AG09319 (cell line): ENCODE results near the gene ZSWIM1.

Experiments used
- DNase-seq: peaks from one replicate; pipeline ENCODE4 v3.0.0-alpha.2; 2010; ENCODE audit warnings: low read depth; ENCODE audit errors: extremely low read depth
- TF ChIP-seq, protein P1 (sequence below): IDR thresholded peaks from 2 replicates; pipeline ENCODE4 v1.5.1; 2011; ENCODE audit warnings: low read depth, mild to moderate bottlenecking, inconsistent platforms, low read length, moderate library complexity

Gene ZSWIM1

GRCh38 chr20:45919542-45920399, 38.7 kb downstream of the ZSWIM1 start:
- no peak for DNase-seq

DNA sequence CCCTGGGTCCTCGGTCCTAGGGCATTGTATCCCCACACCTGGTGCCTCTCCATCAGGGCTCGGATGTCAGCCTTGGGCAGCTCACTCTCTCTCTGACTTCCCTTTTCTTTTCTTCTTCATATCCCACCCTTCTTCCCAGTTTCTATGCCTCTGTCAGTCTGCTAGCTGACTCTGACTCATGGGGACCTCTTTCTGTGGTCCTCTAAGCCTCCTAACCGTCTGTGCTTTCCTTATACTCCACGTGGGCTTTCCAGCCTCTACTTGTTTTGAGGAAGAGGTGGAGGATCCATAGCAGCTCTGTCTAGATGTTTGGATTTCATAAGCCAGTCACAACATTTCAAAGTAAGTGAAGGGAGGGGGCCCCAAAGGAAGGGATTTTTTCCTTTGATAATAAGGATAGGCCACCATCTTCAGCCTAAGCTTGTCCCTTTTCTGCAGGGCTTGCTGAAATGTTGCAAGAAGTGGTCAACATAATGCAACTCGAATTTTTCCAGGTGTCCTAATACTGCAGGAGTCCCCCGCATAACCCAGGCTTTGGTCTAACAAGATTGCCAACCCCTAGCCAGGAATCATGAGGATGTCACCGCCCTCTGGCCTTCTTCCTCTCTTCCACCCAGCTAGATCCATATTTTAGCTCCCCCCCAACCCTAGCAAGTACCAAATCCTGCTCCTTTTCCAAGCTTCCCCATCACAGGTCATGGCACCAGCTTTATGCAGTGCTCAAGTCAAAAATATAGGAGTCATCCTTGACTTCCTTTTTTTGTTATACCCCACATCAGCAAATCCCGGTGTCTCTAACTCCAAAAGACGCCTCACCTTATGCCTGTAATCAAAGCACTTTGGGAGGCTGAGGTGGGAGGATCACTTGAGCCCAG, 39.7 kb downstream of the ZSWIM1 start:
- no peak for DNase-seq
- TF ChIP-seq, protein P1, sequence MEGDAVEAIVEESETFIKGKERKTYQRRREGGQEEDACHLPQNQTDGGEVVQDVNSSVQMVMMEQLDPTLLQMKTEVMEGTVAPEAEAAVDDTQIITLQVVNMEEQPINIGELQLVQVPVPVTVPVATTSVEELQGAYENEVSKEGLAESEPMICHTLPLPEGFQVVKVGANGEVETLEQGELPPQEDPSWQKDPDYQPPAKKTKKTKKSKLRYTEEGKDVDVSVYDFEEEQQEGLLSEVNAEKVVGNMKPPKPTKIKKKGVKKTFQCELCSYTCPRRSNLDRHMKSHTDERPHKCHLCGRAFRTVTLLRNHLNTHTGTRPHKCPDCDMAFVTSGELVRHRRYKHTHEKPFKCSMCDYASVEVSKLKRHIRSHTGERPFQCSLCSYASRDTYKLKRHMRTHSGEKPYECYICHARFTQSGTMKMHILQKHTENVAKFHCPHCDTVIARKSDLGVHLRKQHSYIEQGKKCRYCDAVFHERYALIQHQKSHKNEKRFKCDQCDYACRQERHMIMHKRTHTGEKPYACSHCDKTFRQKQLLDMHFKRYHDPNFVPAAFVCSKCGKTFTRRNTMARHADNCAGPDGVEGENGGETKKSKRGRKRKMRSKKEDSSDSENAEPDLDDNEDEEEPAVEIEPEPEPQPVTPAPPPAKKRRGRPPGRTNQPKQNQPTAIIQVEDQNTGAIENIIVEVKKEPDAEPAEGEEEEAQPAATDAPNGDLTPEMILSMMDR = no peak

More at GRCh38 chr20:45919542-45920399, 38.7 kb downstream of the ZSWIM1 start:
- TF ChIP-seq, protein P1 = no peak

DNA sequence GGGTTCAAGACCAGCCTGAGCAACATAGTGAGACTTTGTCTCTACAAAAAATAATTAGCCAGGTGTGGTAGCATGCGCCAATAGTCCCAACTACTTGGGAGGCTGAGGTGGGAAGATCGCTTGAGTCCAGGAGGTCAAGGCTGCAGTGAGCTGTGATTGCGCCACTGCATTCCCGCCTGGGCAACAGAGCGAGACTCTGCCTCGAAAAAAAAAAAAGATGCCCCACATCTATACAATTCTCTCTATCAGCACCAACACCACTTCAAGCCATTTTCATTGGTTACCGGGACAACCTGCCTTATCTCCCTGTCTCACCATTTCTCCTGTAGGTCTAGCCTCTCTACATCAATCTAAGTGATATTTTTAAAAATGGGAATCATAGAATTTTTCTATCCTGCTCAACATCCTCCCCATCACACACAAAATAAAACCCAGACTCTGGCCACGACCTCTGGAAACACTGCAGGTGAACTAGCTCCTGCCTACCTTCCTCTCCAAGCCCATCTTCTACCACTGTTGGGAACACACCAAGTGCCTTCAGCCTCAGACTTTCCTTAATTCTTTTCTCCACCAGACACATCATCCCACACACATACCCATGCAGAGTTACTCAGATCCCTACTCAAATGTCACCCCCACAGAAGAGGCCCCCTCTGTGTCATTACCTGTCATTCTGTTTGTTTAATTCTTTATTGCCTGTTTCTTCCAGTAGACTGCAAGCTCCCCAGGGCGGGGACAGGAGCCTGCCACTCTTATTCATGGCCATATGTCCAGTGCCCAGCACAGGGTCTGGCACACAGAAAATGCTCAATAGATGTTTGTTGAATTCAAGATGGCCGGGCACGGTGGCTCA, 40.5 kb downstream of the ZSWIM1 start:
- TF ChIP-seq, protein P1 = no peak
- DNase-seq = no peak

DNA sequence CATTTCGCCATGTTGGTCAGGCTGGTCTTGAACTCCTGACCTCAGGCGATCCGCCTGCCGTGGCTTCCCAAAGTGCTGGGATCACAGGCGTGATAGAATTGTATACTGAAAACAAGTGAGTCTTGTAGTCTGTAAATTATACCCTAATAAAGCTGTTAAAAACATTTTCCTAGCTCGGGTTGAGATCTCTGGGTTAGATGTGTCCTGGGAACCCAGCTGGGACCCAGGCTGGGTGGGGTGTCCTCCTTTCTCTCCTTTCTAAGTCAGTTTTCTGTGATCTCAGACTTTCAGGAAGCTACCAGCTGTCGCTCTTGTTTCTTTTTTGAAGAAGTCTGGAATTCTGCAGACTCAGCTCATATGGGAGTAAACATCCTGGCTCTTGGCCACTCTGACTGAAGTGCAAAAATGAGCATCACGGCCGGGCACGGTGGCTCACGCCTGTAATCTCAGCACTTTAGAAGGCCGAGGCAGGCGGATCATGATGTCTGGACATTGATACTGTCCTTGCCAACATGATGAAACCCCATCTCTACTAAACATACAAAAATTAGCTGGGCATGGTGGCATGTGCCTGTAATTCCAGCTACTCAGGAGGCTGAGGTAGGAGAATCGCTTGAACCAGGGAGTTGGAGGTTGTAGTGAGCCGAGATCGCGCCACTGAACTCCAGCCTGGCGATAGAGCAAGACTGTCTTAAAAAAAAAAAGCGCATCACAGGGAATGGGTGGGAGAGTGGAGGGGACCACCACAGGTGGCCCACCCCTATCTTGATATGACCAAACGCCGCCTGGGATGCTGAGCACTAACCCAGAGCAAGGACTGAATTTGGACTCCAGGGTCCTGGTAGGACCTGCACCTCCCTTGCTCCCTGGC, 43.6 kb downstream of the ZSWIM1 start:
- no peak for DNase-seq
- TF ChIP-seq, protein P1 = no peak

DNA sequence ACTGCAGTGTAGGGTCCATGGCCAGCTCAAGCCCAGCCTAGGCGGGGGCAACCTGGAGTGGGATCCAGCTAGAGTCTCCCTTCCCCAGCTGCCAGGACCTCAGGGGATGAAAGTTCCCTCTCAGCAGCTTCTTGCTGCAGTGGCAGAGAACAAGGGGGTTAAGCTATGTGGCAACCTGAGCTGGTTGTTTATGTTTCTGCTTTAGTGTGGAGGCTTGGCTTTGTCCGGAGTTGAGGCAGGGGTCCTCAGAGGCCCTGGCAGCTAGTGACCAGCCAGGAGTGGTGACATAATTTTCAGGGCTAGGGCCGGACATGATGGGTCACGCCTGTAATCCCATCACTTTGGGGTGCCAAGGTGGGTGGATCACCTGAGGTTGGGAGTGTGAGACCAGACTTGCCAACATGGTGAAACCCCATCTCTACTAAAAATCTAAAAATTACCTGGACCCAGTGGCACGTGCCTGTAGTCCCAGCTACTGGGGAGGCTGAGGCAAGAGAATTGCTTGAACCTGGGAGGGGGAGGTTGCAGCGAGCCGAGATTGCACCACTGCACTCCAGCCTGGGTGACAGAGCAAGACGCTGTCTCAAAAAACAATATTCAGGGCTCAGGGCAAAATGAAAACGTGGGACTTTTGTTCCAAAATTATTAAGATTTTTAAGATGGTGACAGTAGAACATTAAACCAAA, 44.9 kb downstream of the ZSWIM1 start:
- no peak for DNase-seq
- TF ChIP-seq, protein P1 = no peak

- TF ChIP-seq, protein P1 = no peak
- DNase-seq = no peak
Observed at GRCh38 chr20:45926731-45927070, 45.7 kb downstream of the ZSWIM1 start.
